Activated T-cell treated with anti-CD3 and anti-CD28 coated beads, Interleukin-2, amount 50 U/mL, for 72 hours (primary cell): ENCODE measurements around the gene UROC1. TPM values are rescaled to one million over a fixed set of nuclear protein-coding genes. Genes with fewer than 3 reads are reported as not detected.
A peak's percentile ranks its signal among the peaks of the same experiment; 100 is the strongest.

Experiments
- ATAC-seq, 2 donors: fragments of 150-1000 bp; cut with Tn5 transposase; replicated peaks in 1 of 2; 2 replicates each; pipeline ENCODE4 v1.10.0; 2021; ENCODE audit warnings: moderate library complexity in 2 of 2, mild to moderate bottlenecking in 1 of 2
- DNase-seq, 2 donors: peaks; one replicate each; pipeline ENCODE4 v3.0.0; 2021 to 2022; ENCODE audit warnings: mixed read lengths in 1 of 2
- H3K27ac Mint-ChIP-seq: one replicate; pipeline ENCODE4 v1.8.0; 2022; ENCODE audit warnings: mild to moderate bottlenecking, moderate library complexity, mixed read lengths
- H3K27me3 Mint-ChIP-seq: one replicate; pipeline ENCODE4 v1.8.0; 2022; ENCODE audit warnings: low read depth, mixed read lengths
- H3K36me3 Mint-ChIP-seq, 2 donors: one replicate each; pipeline ENCODE4 v1.8.0; 2022; ENCODE audit warnings: mixed read lengths in 2 of 2, mild to moderate bottlenecking in 1 of 2; ENCODE audit not compliant: insufficient read depth in 2 of 2
- H3K4me1 Mint-ChIP-seq: one replicate; pipeline ENCODE4 v1.8.0; 2022; ENCODE audit warnings: low read depth, mixed read lengths
- H3K4me3 Mint-ChIP-seq, 2 donors: one replicate each; pipeline ENCODE4 v1.8.0; 2022; ENCODE audit warnings: mild to moderate bottlenecking in 2 of 2, mixed read lengths in 2 of 2, moderate library complexity in 2 of 2
- H3K9me3 Mint-ChIP-seq, 2 donors: one replicate each; pipeline ENCODE4 v1.8.0; 2022; ENCODE audit warnings: mixed read lengths in 2 of 2
- total RNA-seq, 2 donors: library from RNA; stranded (reverse); gene quantifications; one replicate each; pipeline ENCODE4 v1.2.3, GENCODE V29; 2022

Gene UROC1
- total RNA-seq, 2 donors from 2014 or later: not detected

- H3K27ac Mint-ChIP-seq: no peak overlapping the region
Measured at GRCh38 chr3:126478581-126479310, 38.8 kb downstream of the UROC1 start.

GRCh38 chr3:126477061-126477380 lies 40.6 kb downstream of the UROC1 start:
- DNase-seq (no peak), ATAC-seq (no peak)
- no peaks in the 10 kb centered on the region for H3K9me3 Mint-ChIP-seq
- H3K4me1 Mint-ChIP-seq: peaks cover 36% of the 10 kb centered on the region
- H3K27ac Mint-ChIP-seq: no peak overlapping the region
- H3K36me3 Mint-ChIP-seq: peaks cover 0 to 6% of the 10 kb centered on the region in 2 donors
- H3K27me3 Mint-ChIP-seq: no peaks in the 10 kb centered on the region
- peak overlapping the region; percentile 81 to 86 for H3K4me3 Mint-ChIP-seq

More at GRCh38 chr3:126478581-126479310, 38.8 kb downstream of the UROC1 start:
- Mint-ChIP-seq H3K9me3 (no peaks in the 10 kb centered on the region), H3K36me3 (no peaks in the 10 kb centered on the region), H3K4me1 (peaks cover 19% of the 10 kb centered on the region), H3K4me3 (no peak overlapping the region), H3K27me3 (no peaks in the 10 kb centered on the region)
- ATAC-seq: no peak
- no peak for DNase-seq

GRCh38 chr3:126476166-126477060 lies 41.2 kb downstream of the UROC1 start:
- peak overlapping the region; percentile 68 for H3K27ac Mint-ChIP-seq
- H3K4me3 Mint-ChIP-seq: peak overlapping the region; percentile 81 to 86
- peaks cover 38% of the 10 kb centered on the region for H3K4me1 Mint-ChIP-seq
- H3K36me3 Mint-ChIP-seq: peaks cover 0 to 6% of the 10 kb centered on the region in 2 donors
- DNase-seq (no peak), ATAC-seq (peak; percentile 44 to 46)
- no peaks in the 10 kb centered on the region for H3K27me3 Mint-ChIP-seq
- H3K9me3 Mint-ChIP-seq: no peaks in the 10 kb centered on the region

GRCh38 chr3:126475413-126476114 lies 42.0 kb downstream of the UROC1 start, which contains the start of gene ZXDC:
ZXDC (minus strand) TSS chr3:126475891; CDS start chr3:126475865, 26 bp downstream.
- H3K4me1 Mint-ChIP-seq: peaks cover 38% of the 10 kb centered on the region
- ATAC-seq: peak; percentile 82 to 87
- DNase-seq: peak; percentile 93 to 95
- peak within 1 kb of the TSS; percentile 68 for H3K27ac Mint-ChIP-seq
- H3K36me3 Mint-ChIP-seq: peaks cover 0 to 8% of the 10 kb centered on the region in 2 donors
- H3K27me3 Mint-ChIP-seq: no peaks in the 10 kb centered on the region
- no peaks in the 10 kb centered on the region for H3K9me3 Mint-ChIP-seq
- H3K4me3 Mint-ChIP-seq: peak within 1 kb of the TSS; percentile 81 to 94

GRCh38 chr3:126474498-126475412 lies 42.8 kb downstream of the UROC1 start:
- DNase-seq: peak; percentile 46 to 50
- peaks cover 0 to 16% of the 10 kb centered on the region in 2 donors for H3K36me3 Mint-ChIP-seq
- peaks cover 40% of the 10 kb centered on the region for H3K4me1 Mint-ChIP-seq
- no peaks in the 10 kb centered on the region for H3K9me3 Mint-ChIP-seq
- ATAC-seq: peak; percentile 1 to 2
- no peaks in the 10 kb centered on the region for H3K27me3 Mint-ChIP-seq
- H3K4me3 Mint-ChIP-seq: peak overlapping the region; percentile 61 to 94
- peak overlapping the region; percentile 43 for H3K27ac Mint-ChIP-seq

- peaks cover 51% of the 10 kb centered on the region for H3K4me1 Mint-ChIP-seq
- DNase-seq: peak; percentile 22 to 25
Measured at GRCh38 chr3:126473292-126474168, 44.0 kb downstream of the UROC1 start.

DNA sequence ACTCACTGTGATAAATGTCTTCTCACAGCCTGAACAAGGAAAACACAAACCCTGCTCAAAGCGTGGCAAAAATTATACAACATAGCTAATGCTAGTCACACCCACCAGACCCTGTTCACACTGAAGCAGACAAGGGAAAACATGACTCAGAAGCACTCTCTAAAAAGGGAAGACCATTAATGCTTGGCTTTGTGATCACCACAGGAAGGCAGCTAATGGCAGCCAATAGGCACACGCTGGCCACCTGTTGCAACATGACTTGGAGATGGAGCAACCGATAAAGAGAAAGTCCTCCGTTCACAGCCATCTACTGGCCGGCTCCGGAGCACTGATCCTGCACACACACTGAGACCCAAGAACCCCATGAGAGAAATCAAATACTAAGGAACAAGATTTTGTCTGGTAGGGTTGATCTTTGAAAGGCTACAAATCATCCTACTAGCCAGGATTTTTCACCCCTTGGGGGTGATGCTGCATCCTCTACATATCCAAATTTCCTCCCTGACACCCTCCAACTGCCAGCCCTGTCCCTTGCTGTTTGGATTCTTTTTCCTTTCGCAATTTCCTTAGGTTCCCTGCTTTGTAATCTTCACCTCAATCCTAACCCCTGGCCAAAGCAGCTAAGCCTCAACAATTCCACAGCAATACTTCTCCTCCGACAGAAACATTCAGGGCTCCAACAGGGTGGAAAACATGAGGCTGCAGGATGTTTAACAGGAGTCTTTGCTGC lies 45.1 kb downstream of the UROC1 start:
- Mint-ChIP-seq H3K36me3 (peaks cover 2 to 31% of the 10 kb centered on the region in 2 donors), H3K27ac (peak overlapping the region; percentile 11), H3K27me3 (no peaks in the 10 kb centered on the region), H3K4me3 (peak overlapping the region; percentile 61 to 94), H3K4me1 (peaks cover 55% of the 10 kb centered on the region), H3K9me3 (no peaks in the 10 kb centered on the region)
- no peak for ATAC-seq
- no peak for DNase-seq

More at GRCh38 chr3:126473292-126474168, 44.0 kb downstream of the UROC1 start:
- H3K27me3 Mint-ChIP-seq: no peaks in the 10 kb centered on the region
- H3K9me3 Mint-ChIP-seq: no peaks in the 10 kb centered on the region
- peak overlapping the region; percentile 61 to 94 for H3K4me3 Mint-ChIP-seq
- peak overlapping the region; percentile 26 for H3K27ac Mint-ChIP-seq
- peaks cover 2 to 25% of the 10 kb centered on the region in 2 donors for H3K36me3 Mint-ChIP-seq
- ATAC-seq: no peak

DNA sequence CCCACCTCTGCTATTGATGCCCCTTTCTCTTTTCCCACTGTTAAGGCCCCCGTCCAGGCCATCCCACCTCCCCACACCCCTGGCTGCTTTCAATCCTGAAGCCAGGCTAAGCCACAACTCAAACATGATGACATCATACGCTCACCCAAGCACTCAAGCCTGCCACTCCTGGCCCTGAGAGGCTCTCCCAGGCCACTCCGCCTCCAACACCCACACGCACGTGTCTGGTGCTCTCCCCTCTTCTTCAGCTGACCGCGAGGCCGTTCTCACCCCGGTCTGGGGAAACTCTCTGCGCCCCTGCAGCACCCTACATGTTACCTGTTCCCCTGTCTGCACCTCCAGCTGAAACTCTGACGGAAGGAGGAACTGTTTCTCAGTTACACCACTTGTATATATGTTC lies 48.1 kb downstream of the UROC1 start:
- Mint-ChIP-seq H3K36me3 (peaks cover 5 to 42% of the 10 kb centered on the region in 2 donors), H3K27ac (peak overlapping the region; percentile 93), H3K4me1 (peaks cover 43% of the 10 kb centered on the region), H3K27me3 (no peaks in the 10 kb centered on the region), H3K9me3 (no peaks in the 10 kb centered on the region), H3K4me3 (no peak overlapping the region)
- DNase-seq: no peak
- no peak for ATAC-seq

DNA sequence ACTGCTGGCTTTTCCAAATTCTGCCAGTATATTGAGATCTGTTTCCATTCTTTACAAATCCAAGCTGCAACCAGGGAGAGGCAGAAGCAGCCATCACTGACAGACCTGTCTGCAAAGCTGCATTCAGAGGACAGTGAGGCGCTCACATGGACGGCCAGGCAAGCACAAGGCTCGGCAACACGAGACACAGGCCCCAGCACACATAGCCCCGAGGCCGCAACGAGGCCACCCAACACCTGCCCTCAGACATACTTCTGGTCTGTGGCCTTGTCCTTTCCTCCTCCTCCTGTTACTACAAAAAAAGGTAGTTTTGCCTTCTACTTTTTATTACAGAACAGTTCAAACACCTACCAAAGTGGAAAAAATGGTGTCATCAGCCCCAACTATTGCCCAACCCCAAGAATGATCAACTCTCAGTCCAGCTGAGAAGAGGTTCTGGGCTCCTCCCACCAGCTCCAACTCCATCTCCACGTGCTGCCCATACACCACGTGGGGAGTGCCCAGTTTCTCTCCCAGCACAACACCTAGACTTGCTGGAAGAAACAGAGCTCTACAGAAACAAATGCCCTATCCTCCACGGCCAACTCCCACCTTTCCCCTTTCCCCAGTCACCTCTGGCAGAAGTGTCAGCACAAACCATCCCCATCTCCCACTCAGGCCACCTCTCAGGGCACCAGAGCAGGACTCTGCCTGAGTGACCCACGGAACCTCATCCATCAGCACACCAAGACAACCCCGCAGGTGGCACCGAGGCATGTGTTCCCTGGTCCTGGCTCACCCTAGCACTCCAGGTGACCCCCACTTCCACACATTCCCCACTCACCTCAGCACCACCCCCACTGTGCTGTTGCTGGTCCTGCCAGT lies 49.3 kb downstream of the UROC1 start:
- ATAC-seq: no peak
- Mint-ChIP-seq H3K4me3 (no peak overlapping the region), H3K27me3 (no peaks in the 10 kb centered on the region), H3K36me3 (peaks cover 5 to 42% of the 10 kb centered on the region in 2 donors), H3K9me3 (no peaks in the 10 kb centered on the region), H3K4me1 (peaks cover 31% of the 10 kb centered on the region), H3K27ac (peak overlapping the region; percentile 52)
- no peak for DNase-seq

- H3K36me3 Mint-ChIP-seq: peaks cover 5 to 42% of the 10 kb centered on the region in 2 donors
- ATAC-seq (no peak), DNase-seq (no peak)
- H3K4me1 Mint-ChIP-seq: peaks cover 24% of the 10 kb centered on the region
- H3K9me3 Mint-ChIP-seq: no peaks in the 10 kb centered on the region
- H3K27ac Mint-ChIP-seq: no peak overlapping the region
- no peak overlapping the region for H3K4me3 Mint-ChIP-seq
- no peaks in the 10 kb centered on the region for H3K27me3 Mint-ChIP-seq
Measured at GRCh38 chr3:126467611-126467955, 50.0 kb downstream of the UROC1 start.
